Neural cell (in vitro differentiated cells): Measurements from ENCODE around the gene NES. TPM values are rescaled to one million over a fixed set of nuclear protein-coding genes. Genes with fewer than 3 reads are reported as not detected.

Source experiments
- H2AFZ ChIP-seq: fragments of 200-600, 300-800 bp; sonication (generic), shearing (Covaris generic); 2 replicates; pipeline ENCODE4 v1.6.0; 2014; ENCODE audit warnings: low read depth, mild to moderate bottlenecking, antibody characterized with exemption, low read length, moderate library complexity
- H3F3A ChIP-seq: fragments of 200-600 bp; shearing (Covaris generic); 2 replicates; pipeline ENCODE4 v1.6.1; 2016; ENCODE audit warnings: mild to moderate bottlenecking, moderate library complexity, mixed read lengths, antibody characterized with exemption, low read length; ENCODE audit not compliant: insufficient read depth, poor library complexity, severe bottlenecking
- H3K27ac ChIP-seq: fragments of 200-600, 300-800 bp; sonication (generic), shearing (Covaris generic); 2 replicates; pipeline ENCODE4 v1.5.1; 2014; ENCODE audit warnings: mild to moderate bottlenecking, low read length, moderate library complexity
- H3K27me3 ChIP-seq: fragments of 300-800, 200-600 bp; sonication (generic), shearing (Covaris generic); 2 replicates; pipeline ENCODE4 v1.6.0; 2014; ENCODE audit warnings: mild to moderate bottlenecking, low read depth, low read length, moderate library complexity; ENCODE audit not compliant: insufficient read depth
- H3K36me3 ChIP-seq: fragments of 300-800, 200-600 bp; sonication (generic), shearing (Covaris generic); 2 replicates; pipeline ENCODE4 v1.5.1; 2014; ENCODE audit warnings: mild to moderate bottlenecking, antibody characterized with exemption, low read length, moderate library complexity; ENCODE audit not compliant: insufficient read depth
- H3K4me2 ChIP-seq: fragments of 300-800, 200-600 bp; sonication (generic), shearing (Covaris generic); 2 replicates; pipeline ENCODE4 v1.6.0; 2014; ENCODE audit warnings: mild to moderate bottlenecking, low read length
- H3K4me3 ChIP-seq: fragments of 300-800, 200-600 bp; sonication (generic), shearing (Covaris generic); 2 replicates; pipeline ENCODE4 v1.5.1; 2014; ENCODE audit warnings: mild to moderate bottlenecking, low read length, moderate library complexity
- H3K79me2 ChIP-seq: fragments of 200-600 bp; shearing (Covaris generic); replicated peaks from 2 replicates; pipeline ENCODE4 v1.6.0; 2014; ENCODE audit warnings: mild to moderate bottlenecking, low read length, moderate library complexity; ENCODE audit not compliant: insufficient read depth
- H3K9ac ChIP-seq: fragments of 300-800, 200-600 bp; sonication (generic), shearing (Covaris generic); 2 replicates; pipeline ENCODE4 v1.6.1; 2016; ENCODE audit warnings: mild to moderate bottlenecking, low read length, mixed read lengths
- H3K9me2 ChIP-seq: fragments of 200-600 bp; shearing (Covaris generic); 2 replicates; pipeline ENCODE4 v1.6.1; 2016; ENCODE audit warnings: mild to moderate bottlenecking, low read length, mixed read lengths; ENCODE audit not compliant: insufficient read depth
- H3K9me3 ChIP-seq: fragments of 200-600, 300-800 bp; sonication (generic), shearing (Covaris generic); 2 replicates; pipeline ENCODE4 v1.6.1; 2016; ENCODE audit warnings: mild to moderate bottlenecking, mixed run types, low read length, moderate library complexity, mixed read lengths
- H4K20me1 ChIP-seq: fragments of 200-600 bp; shearing (Covaris generic); 2 replicates; pipeline ENCODE4 v1.6.1; 2016; ENCODE audit warnings: mild to moderate bottlenecking, mixed run types; ENCODE audit not compliant: insufficient read depth
- CTCF ChIP-seq: fragments of 450-650 bp; IDR thresholded peaks from 2 replicates; pipeline ENCODE4 v1.5.1; 2014; ENCODE audit warnings: antibody characterized with exemption, mild to moderate bottlenecking, moderate library complexity; ENCODE audit not compliant: poor library complexity, severe bottlenecking
- EP300 ChIP-seq: fragments of 450-650 bp; conservative IDR thresholded peaks from 2 replicates; pipeline ENCODE4 v1.6.1; 2014; ENCODE audit warnings: antibody characterized with exemption, mild to moderate bottlenecking, moderate library complexity; ENCODE audit not compliant: poor library complexity, severe bottlenecking
- EZH2 ChIP-seq: fragments of 200-600, 300-800 bp; shearing (Covaris generic), sonication (generic); IDR thresholded peaks from 2 replicates; pipeline ENCODE4 v1.6.1; 2014; ENCODE audit warnings: antibody characterized with exemption, low read length, borderline replicate concordance, mild to moderate bottlenecking; ENCODE audit not compliant: insufficient read depth, poor library complexity, severe bottlenecking
- MXI1 ChIP-seq: fragments of 450-650 bp; conservative IDR thresholded peaks from 2 replicates; pipeline ENCODE4 v1.6.1; 2014; ENCODE audit warnings: antibody characterized with exemption, mild to moderate bottlenecking; ENCODE audit not compliant: poor library complexity, severe bottlenecking
- POLR2AphosphoS5 ChIP-seq: IDR thresholded peaks from 2 replicates; pipeline ENCODE4 v1.6.1; 2012
- RAD21 ChIP-seq: fragments of 450-650 bp; conservative IDR thresholded peaks from 2 replicates; pipeline ENCODE4 v1.6.1; 2014; ENCODE audit warnings: antibody characterized with exemption, mild to moderate bottlenecking, moderate library complexity
- REST ChIP-seq: IDR thresholded peaks from 2 replicates; pipeline ENCODE4 v1.6.1; 2012; ENCODE audit warnings: borderline replicate concordance
- SMC3 ChIP-seq: fragments of 450-650 bp; conservative IDR thresholded peaks from 2 replicates; pipeline ENCODE4 v1.6.1; 2014; ENCODE audit warnings: antibody characterized with exemption, mild to moderate bottlenecking, moderate library complexity; ENCODE audit not compliant: poor library complexity
- TAF1 ChIP-seq: IDR thresholded peaks from 2 replicates; pipeline ENCODE4 v1.6.1; 2012; ENCODE audit warnings: low read depth
- polyA plus RNA-seq: library from polyadenylated mRNA; depleted of rRNA; stranded (reverse); fragments of >200 nt; gene quantifications from 2 replicates; pipeline ENCODE4 v1.2.3, GENCODE V29; 2014

NES gene
- polyA plus RNA-seq, 1 donor from 2014 or later: 9.9 TPM

GRCh38 chr1:156658496-156658895, 18.7 kb downstream of the NES start:
- Histone ChIP-seq H3F3A (no peaks in the 10 kb centered on the region), H3K27ac (no peak overlapping the region), H3K9me2 (no peaks in the 10 kb centered on the region), H3K9me3 (no peaks in the 10 kb centered on the region), H3K9ac (no peak overlapping the region), H2AFZ (no peak overlapping the region), H3K36me3 (no peaks in the 10 kb centered on the region), H3K4me2 (no peak overlapping the region), H3K79me2 (no peaks in the 10 kb centered on the region), H3K27me3 (peaks cover 35% of the 10 kb centered on the region), H4K20me1 (no peaks in the 10 kb centered on the region), H3K4me3 (no peak overlapping the region)
- TF ChIP-seq POLR2AphosphoS5 (no peak), MXI1 (no peak), SMC3 (no peak), RAD21 (no peak), TAF1 (no peak)

- Histone ChIP-seq H3K4me2 (no peak overlapping the region), H3K27ac (no peak overlapping the region), H3K9ac (no peak overlapping the region), H3K79me2 (no peaks in the 10 kb centered on the region), H3K36me3 (no peaks in the 10 kb centered on the region), H3K9me2 (no peaks in the 10 kb centered on the region), H4K20me1 (no peaks in the 10 kb centered on the region), H3F3A (no peaks in the 10 kb centered on the region), H3K27me3 (peaks cover 42% of the 10 kb centered on the region), H3K9me3 (no peaks in the 10 kb centered on the region), H2AFZ (no peak overlapping the region), H3K4me3 (peak overlapping the region; percentile 49)
- TF ChIP-seq REST (no peak), CTCF (no peak), MXI1 (no peak), EZH2 (no peak), RAD21 (no peak), POLR2AphosphoS5 (no peak), EP300 (no peak), TAF1 (no peak), SMC3 (no peak)
Observed at GRCh38 chr1:156657741-156658319, 19.4 kb downstream of the NES start.
